GM10248 (cell line): ENCODE data around the gene PPM1K.

ENCODE experiments used
- CTCF ChIA-PET: fragments of 300-600 bp; sonication (Branson Sonifier 250); formaldehyde crosslinking; extraction: SDS; loops from one replicate; lab custom pipeline; 2021; ENCODE audit warnings: antibody characterized with exemption; lab: Yijun Ruan, JAX
- POLR2A ChIA-PET: fragments of 350-650 bp; sonication (Branson Sonifier 250); formaldehyde crosslinking; extraction: SDS; loops from one replicate; lab custom pipeline; 2020; ENCODE audit warnings: antibody characterized with exemption; lab: Yijun Ruan, JAX
- DNase-seq: peaks from one replicate; pipeline ENCODE4 v3.0.0; 2012; ENCODE audit errors: extremely low spot score
- TF ChIP-seq, protein P1 (sequence below): IDR thresholded peaks from 2 replicates; pipeline ENCODE4 v1.5.1; 2012; ENCODE audit warnings: mild to moderate bottlenecking, low read depth; ENCODE audit errors: extremely low read depth, missing control alignments, control extremely low read depth

PPM1K gene

DNA sequence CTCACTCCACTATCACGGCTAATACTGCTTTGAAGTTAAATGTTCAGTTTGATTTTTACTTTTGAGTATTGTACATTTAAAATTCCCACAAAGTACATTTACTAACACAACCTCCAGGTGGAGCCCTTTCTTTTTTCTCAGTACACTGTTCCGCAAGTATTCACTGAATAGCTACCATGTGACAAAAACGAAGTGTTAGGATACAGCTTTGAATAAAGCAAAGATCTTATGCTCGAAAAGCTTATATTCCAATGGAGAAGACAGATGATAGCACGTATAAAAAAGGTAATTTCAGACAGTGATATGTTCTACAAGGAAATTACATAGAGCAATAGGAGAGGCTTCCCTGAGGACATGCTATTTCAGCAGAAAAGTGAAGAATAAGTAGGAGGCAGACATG, 65.3 kb downstream of the PPM1K start:
- DNase-seq = peak; percentile 46
- CTCF ChIA-PET = interaction anchor here (0.6 to 18.7 kb wide), 21 partner anchors 9 to 375 kb away, joined by 3 to 266 read pairs (median 3); partner anchors contain the start of gene PYURF

DNA sequence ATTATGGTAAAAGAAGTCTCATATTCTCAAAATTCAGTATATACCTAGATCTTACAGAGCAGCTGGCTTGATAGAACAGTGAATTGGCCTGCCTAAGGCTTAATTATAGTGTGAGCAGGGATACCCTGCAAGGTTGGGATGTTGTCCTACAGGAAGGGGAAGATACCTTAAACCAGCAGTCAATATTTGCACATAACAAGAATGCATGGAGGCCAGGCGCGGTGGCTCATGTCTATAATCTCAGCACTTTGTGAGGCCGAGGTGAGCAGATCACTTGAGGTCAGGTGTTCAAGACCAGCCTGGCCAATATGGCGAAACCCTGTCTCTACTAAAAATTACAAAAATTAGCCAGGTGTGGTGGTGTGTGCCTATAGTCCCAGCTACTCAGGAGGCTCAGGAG, 67.2 kb downstream of the PPM1K start:
- TF ChIP-seq, protein P1, sequence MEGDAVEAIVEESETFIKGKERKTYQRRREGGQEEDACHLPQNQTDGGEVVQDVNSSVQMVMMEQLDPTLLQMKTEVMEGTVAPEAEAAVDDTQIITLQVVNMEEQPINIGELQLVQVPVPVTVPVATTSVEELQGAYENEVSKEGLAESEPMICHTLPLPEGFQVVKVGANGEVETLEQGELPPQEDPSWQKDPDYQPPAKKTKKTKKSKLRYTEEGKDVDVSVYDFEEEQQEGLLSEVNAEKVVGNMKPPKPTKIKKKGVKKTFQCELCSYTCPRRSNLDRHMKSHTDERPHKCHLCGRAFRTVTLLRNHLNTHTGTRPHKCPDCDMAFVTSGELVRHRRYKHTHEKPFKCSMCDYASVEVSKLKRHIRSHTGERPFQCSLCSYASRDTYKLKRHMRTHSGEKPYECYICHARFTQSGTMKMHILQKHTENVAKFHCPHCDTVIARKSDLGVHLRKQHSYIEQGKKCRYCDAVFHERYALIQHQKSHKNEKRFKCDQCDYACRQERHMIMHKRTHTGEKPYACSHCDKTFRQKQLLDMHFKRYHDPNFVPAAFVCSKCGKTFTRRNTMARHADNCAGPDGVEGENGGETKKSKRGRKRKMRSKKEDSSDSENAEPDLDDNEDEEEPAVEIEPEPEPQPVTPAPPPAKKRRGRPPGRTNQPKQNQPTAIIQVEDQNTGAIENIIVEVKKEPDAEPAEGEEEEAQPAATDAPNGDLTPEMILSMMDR = no peak
- POLR2A ChIA-PET = no interaction called here
- CTCF ChIA-PET = interaction anchor here (1.2 to 18.7 kb wide), 5 partner anchors 184 to 367 kb away, joined by 3 to 266 read pairs (median 33); partner anchors contain the start of gene PYURF
- no peak for DNase-seq

More for the DNA sequence above, 65.3 kb downstream of the PPM1K start:
- POLR2A ChIA-PET = interaction anchor here (0.5 kb wide), 2 partner anchors 65 to 762 kb away, joined by 4 to 6 read pairs; partner anchors contain the start of gene PPM1K
- TF ChIP-seq, protein P1 = peak; percentile 36

DNA sequence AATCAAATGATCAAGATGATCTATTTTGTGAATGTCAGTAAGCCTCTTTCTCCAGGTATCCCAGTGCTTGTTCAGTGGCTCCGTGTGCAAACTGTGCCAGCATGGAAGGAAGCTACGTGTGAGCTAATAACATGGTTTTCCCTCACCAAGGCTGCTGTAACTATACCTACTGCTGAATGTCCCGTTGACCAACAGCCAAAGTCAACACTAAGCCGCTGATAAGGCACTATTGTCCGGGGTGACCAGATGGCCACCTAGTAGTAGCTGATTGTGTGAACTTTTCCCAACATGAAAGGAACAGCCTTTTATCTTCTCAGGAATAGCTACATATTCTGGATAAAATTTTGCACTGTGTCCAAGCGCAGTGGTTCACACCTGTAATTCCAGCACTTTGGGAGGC, 68.0 kb downstream of the PPM1K start:
- TF ChIP-seq, protein P1 = no peak
- CTCF ChIA-PET = interaction anchor here (0.8 to 18.7 kb wide), 8 partner anchors 14 to 377 kb away, joined by 3 to 266 read pairs (median 6); partner anchors contain the start of genes HERC6 and PYURF
- POLR2A ChIA-PET = interaction anchor here (0.7 kb wide), 1 partner anchor 523 kb away, joined by 4 read pairs; no protein-coding TSS in a partner anchor
- no peak for DNase-seq

DNA sequence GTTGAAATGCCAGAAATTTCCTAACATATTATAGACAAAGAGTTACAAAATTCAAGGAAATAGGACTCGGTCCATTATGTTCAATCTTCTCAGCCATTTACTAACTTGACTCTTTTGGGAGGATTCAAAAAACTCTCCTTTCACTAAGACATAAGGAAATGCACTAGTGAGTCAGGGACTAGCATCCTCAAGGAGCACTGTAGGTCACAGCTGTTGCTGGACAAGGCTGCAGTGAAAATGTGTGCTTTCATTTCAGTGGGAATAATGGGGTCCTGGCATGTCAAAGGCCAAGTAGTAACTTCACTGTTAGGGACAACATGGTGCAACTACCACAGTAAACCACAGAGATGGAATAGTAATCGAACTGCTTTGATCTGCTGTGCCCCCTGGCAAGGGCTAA, 69.0 kb downstream of the PPM1K start:
- TF ChIP-seq, protein P1 = no peak
- ChIA-PET POLR2A (no interaction called here), CTCF (interaction anchor here (1.9 to 18.7 kb wide), 4 partner anchors 182 to 536 kb away, joined by 4 to 266 read pairs (median 62); partner anchors contain the start of gene PYURF)
- DNase-seq = no peak

DNA sequence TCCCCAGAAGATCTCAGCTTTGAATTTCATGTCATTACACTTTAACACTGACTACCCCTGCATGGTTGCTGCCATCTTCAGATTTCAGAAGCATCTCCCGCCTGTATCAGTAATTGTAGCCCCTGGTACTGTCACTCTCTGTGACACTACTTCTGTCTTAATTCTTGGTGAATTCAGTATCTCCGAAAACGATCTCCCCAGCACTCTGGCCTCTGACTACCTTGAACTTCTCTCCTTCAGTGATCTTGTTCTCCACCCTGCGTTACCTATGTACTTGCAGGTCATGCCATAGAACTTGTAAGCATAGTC, 72.2 kb downstream of the PPM1K start:
- TF ChIP-seq, protein P1 = no peak
- DNase-seq = no peak
- POLR2A ChIA-PET = no interaction called here
- CTCF ChIA-PET = interaction anchor here (0.7 to 13.8 kb wide), 40 partner anchors 8 to 1716 kb away, joined by 3 to 115 read pairs (median 4); partner anchors contain the start of gene MEPE

DNA sequence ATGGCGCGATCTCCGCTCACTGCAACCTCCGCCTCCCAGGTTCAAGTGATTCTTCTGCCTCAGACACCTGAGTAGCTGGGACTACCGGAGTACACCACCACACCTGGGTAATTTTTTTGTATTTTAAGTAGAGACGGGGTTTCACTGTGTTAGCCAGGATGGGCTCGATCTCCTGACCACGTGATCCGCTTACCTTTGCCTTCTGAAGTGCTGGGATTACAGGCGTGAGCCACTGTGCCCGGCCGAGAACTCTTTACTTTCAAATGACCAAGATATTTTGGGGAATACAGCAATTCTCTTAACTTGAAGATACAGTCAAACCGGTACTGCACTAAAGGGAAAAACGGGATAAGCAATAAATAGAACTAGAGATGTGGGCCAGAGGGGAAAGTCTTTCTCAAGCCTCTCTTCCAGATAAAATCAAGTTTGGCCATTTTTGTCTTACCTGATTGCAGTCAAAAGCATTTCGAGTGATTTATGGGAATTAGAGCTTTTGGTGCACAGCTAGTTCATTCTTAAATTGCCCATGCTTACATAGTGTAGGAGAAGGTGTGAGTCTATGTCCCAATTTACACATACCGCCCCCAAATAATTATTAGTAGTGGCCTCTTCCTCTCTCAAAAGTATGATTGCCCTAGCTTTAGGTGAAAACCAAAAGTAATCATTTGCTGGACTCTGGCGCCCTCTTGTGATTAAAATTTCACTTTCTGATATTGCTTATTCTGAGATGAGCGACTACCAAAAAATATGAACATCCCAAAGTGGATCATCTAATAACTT, 72.7 kb downstream of the PPM1K start:
- DNase-seq = peak; percentile 53
- TF ChIP-seq, protein P1 = peak; percentile 52
- ChIA-PET POLR2A (no interaction called here), CTCF (interaction anchor here (0.6 to 13.8 kb wide), 51 partner anchors 8 to 1716 kb away, joined by 3 to 115 read pairs (median 3); partner anchors contain the start of gene MEPE)
